Umbilical cord (tissue), 2 donors: Measurements from ENCODE around the gene TES. TPM values are rescaled to one million over a fixed set of nuclear protein-coding genes. Genes with fewer than 3 reads are reported as not detected.
"Not testable (repeated sequence)": the region's sequence is repeated elsewhere in the genome, so short reads cannot be mapped to it uniquely, and the experiment has no call there.

Source experiments
- DNase-seq: peaks from one replicate; pipeline ENCODE4 v3.0.0-alpha.2; 2015; ENCODE audit warnings: low spot score
- total RNA-seq: library from RNA; depleted of rRNA; stranded (reverse); fragments of >200 nt; gene quantifications from one replicate; pipeline ENCODE4 v1.2.3, GENCODE V29; 2014; ENCODE audit warnings: low replicate concordance; ENCODE audit not compliant: insufficient read depth

Gene TES
- total RNA-seq, 1 donor from 2014 or later: 342 TPM

DNA sequence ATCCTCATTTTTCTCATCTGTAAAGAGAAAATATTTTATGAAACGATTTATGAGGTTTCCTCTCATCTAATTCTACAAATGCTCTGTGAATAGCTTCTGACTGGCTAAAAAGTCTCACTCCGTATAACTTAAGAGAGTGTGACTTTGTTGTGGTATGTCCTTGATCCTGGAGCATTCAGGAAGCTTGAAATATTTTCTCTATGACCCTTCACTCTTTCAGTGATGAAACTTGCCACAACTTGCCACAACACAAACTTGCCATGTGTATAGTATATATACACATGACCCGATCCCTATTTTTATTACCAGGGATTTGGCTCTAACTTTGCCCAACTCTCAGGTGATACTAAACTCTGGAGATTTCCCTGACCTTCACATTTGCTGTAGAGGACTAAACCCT is 74.1 kb downstream of the TES start:
- DNase-seq: no peak

DNA sequence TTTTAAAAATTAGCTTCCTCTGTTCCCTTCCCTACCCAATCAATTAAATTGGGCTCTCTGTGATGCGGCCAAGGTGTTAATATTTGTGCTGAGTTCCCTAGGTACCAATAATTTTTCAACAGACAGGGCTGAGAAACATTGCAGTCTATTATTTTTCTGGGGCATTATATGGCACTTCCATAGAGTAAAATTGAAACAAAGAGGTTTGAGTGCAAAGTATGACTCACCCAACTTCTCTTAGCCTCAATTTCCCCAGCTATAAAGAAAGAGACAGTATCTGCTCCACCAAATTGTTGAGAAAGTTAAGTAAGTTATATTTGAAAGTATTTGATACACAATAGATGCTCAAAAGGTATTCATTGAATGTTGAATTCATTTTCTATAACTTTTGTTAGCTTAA is 74.9 kb downstream of the TES start:
- no peak for DNase-seq

DNA sequence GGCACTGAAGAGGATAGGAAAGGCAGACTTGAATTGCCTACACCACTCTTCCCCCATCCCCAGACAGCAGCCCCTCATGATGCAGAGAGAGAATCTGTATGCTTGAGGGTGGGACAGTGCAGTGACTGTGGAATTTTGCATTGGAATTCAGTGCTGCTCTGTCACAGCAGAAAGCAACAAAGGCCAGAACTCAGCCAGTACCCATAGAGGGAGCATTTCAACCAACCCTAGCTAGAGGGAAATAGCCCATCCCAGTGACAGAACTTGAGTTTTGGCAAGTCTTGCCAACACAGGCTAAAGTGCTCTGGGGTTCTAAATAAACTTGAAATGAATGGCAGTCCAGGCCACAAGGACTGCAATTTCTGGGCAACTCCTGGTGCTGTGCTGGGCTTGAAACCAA is 80.4 kb downstream of the TES start:
- DNase-seq: no peak

DNA sequence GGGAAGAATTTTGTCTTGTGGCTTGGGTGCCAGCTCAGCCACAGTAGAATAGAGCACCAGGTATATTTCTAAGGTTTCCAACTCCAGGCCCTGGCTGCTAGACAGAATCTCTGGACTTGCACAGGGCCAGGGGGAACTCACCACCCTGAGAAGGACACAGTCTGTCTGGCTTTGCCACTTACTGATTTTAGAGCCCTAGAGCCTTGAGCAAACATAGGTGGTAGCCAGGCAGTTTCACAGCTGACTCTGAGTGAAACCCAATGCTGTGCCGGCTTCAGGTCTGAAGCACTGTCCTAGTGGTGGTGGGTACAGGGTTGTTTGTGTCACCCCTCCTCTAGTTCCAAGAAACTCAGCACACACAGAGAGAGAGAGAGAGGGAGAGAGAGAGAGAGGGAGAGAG is 81.6 kb downstream of the TES start:
- no peak for DNase-seq

DNA sequence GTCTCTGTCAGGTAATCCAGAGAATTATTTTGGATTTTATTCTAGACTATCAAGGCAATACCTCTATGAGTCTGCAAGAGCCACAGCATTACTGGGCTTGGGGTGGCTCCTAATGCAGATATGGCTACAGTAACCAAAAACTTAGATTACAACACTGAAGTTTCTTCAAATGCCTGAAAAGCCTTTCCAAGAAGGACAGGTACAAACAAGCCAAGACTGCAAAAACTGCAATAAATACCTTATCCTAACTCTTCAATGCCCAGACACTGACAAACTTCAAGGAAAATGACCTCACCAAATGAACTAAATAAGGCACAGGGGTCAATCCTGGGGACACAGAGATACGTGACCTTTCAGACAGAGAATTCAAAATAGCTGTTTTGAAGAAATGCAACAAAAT is 82.0 kb downstream of the TES start:
- DNase-seq: no peak

DNA sequence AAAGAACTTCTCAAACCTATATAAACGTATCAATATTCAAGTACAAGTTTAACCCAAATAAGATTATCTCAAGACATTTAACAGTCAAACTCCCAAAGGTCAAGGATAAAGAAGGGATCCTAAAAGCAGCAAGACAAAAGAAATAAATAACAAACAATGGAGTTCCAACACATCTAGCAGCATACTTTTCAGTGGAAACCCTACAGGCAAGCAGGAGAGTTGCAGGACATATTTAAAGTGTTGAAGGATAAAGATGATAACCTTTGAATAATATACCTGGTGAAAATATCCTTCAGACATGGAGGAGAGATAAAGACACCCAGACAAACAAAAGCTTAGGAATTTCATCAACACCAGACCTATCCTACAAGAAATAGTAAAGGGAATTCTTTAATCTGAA is 82.8 kb downstream of the TES start:
- no peak for DNase-seq

DNA sequence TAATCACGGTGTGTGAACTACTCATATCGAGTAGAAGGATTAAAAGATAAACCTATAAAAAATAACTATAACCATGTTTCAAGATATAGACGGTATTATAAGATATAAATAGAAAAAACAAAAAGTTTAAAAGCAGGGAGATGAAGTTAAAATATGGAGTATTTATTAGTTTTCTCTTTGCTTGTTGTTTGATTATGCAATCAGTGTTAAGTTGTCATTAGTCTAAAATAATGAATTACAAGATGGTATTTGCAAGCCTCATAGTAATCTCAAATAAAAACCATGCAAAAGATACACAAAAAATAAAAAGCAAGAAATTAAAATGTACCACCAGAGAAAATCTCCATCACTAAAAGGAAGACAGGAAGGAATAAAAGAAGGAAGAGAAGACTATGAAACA is 83.3 kb downstream of the TES start:
- DNase-seq: no peak

DNA sequence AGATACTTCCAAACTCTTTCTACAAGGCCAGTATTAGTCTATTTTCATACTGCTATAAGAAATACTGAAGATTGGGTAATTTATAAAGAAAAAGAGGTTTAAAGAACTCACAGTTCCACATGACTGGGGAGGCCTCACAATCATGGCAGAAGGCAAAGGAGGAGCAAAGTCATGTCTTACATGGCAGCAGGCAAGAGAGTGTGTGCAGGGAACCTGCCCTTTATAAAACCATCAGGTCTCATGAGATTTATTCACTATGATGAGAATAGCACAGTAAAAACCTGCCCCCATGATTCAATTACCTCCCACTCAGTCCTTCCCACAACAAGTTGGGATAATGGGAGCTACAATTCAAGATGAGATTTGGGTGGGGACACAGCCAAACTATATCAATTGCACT is 85.6 kb downstream of the TES start:
- not testable (repeated sequence) for DNase-seq

DNA sequence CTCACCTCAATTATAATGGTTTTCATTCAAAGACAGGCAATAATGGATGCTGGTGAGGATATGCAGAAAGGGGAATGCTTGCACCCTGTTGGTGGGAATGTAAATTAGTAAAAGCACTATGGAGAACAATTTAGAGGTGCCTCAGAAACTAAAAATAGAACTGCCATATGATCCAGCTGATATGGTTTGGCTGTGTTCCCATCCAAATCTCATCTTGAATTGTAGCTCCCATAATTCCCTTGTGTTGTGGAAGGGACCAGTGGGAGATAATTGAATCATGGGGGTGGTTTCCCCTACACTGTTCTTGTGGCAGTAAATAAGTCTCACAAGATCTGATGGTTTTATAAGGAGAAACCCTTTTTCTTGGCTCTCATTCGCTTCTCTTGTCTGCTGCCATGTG is 87.7 kb downstream of the TES start:
- DNase-seq: no peak

DNA sequence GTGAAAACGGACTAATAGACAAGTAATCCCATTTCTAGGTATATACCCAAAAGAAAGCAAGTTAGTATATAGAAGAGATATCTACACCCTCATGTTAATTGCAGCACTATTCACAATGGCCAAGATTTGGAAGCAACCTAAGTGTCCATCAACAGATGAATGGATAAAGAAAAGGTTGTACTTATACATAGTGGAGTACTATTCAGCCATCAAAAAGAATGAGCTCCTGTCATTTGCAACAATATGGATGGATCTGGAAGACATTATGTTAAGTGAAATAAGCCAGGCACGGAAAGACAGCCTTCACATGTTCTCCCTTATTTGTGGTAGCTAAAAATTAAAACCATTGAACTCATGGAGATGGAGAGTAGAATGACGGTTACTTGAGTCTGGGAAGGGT is 88.2 kb downstream of the TES start:
- no peak for DNase-seq

DNA sequence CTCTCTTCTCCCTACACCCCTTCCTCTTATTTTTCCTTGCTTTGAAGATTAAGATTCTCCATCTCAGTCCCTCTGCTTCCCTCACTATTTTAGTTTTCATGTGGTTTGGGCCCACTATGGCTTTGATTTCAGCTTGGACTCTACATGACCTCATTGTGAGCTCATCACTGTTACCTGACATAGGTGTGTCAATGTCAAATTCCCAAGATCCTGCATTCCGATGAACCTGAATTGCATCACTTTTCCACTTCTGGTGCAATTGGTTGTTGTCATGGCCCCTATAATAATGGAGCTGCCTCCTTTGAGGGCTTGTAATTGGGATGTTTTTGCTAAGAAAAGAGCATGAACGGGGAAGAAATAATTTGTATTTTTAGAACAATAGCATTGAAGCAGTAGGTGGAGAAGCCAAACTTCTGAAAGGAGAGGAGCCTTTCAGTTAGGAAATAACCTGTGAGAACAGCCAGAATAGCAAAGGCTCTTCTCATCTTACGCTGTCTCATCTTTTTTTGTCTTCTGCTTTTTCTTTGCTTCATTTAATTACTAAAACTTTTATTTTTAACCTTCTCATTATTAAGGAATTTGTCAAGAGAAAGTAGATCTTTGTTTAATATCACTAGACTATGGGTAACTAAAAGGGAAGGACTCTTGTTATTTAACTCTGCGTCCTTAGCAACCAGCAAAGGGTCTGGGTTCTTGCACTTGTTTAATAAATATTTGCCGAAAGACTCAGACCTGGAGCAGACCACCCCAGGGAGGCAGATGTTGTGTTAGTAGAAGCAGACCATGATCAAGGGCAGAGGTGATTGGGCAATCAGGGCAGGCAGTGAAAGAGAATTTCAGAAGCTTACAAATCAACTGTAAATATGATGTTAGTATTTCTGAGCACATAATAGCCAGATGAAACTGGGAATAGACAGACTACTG is 95.4 kb downstream of the TES start:
- DNase-seq: no peak

DNA sequence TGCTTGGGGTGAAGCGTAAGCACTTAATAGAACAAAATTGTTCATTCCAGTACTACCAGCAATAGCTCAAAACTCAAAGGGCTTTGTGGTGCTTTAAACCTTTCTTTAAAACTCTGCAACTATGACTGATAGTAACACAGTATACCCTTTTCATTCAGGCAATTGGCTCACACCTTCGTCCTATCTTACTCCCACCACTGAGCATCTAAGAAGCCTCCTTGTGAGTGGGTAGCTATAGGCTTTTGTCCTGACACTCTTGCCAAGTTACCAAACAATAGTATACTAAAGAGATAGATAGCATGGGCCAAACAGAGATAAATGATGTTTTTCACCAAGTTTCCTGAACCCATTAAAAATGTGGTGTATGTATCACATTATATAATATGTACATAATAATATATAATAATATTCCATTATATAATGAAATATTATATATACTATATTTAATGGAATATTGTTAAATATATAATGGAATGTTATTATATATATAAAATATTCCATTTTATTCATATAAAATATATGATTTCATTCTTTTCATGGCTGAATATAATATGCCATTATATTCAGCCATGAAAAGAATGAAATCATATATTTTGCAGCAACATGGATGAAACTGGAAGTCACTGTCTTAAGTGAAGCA is 96.2 kb downstream of the TES start:
- no peak for DNase-seq

DNA sequence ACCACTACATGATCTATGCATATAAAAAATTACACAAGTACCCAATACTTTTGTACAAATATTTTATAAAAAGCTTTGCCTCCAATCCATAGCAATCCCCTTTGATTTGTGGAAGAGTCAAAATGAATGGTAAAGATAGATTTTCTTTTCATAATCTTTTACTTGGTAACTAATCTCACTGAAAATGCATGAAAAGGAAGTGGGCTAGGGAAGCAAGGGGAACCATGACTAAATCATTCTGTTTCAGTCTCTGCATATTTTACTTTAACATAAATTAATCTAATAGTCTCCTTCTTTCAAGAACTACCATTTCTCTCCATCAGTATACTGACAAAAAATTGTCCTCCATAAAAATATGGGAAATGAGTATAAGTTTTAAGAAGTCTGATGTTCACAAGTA is 96.9 kb downstream of the TES start:
- no peak for DNase-seq

Other genes starting within 250 kb of the TES start
- gene TFEC, start 179.8 kb upstream of the TES start, total RNA-seq: 16.6 TPM